Smooth muscle cell (in vitro differentiated cells): ENCODE results near the gene RPRML. TPM values are rescaled to one million over a fixed set of nuclear protein-coding genes. Genes with fewer than 3 reads are reported as not detected.
"Not testable (repeated sequence)": the region's sequence is repeated elsewhere in the genome, so short reads cannot be mapped to it uniquely, and the experiment has no call there.

Experiments
- DNase-seq: peaks from one replicate; lab custom pipeline; 2025; ENCODE audit not compliant: unreplicated experiment; lab: John Stamatoyannopoulos, UW
- H2AFZ ChIP-seq: fragments of 200-600 bp; sonication (generic); 2 replicates; pipeline ENCODE4 v1.6.0; 2016; ENCODE audit warnings: antibody characterized with exemption, low read depth, mild to moderate bottlenecking
- H3F3A ChIP-seq: fragments of 200-600 bp; sonication (generic); 2 replicates; pipeline ENCODE4 v1.6.0; 2017; ENCODE audit warnings: antibody characterized with exemption, low read depth
- H3K27ac ChIP-seq: fragments of 200-600 bp; sonication (generic); 2 replicates; pipeline ENCODE4 v1.5.1; 2016; ENCODE audit warnings: low read depth, mild to moderate bottlenecking
- H3K27me3 ChIP-seq: fragments of 200-600 bp; sonication (generic); 2 replicates; pipeline ENCODE4 v1.6.1; 2016; ENCODE audit warnings: low read depth, mild to moderate bottlenecking
- H3K36me3 ChIP-seq: fragments of 200-600 bp; sonication (generic); 2 replicates; pipeline ENCODE4 v1.5.1; 2016; ENCODE audit warnings: low read depth
- H3K4me1 ChIP-seq: fragments of 200-600 bp; sonication (generic); 2 replicates; pipeline ENCODE4 v1.5.1; 2016; ENCODE audit warnings: low read depth
- H3K4me2 ChIP-seq: fragments of 200-600 bp; sonication (generic); 2 replicates; pipeline ENCODE4 v1.6.0; 2016; ENCODE audit warnings: mild to moderate bottlenecking
- H3K4me3 ChIP-seq: fragments of 200-600 bp; sonication (generic); 2 replicates; pipeline ENCODE4 v1.5.1; 2016; ENCODE audit warnings: mild to moderate bottlenecking
- H3K79me2 ChIP-seq: fragments of 200-600 bp; sonication (generic); 2 replicates; pipeline ENCODE4 v1.6.0; 2016; ENCODE audit warnings: low read depth, mild to moderate bottlenecking
- H3K9ac ChIP-seq: fragments of 200-600 bp; sonication (generic); 2 replicates; pipeline ENCODE4 v1.6.0; 2016; ENCODE audit warnings: low read depth
- H3K9me3 ChIP-seq: fragments of 200-600 bp; sonication (generic); replicated peaks from 2 replicates; pipeline ENCODE4 v1.5.1; 2016; ENCODE audit warnings: low read depth
- H4K20me1 ChIP-seq: fragments of 200-600 bp; sonication (generic); 2 replicates; pipeline ENCODE4 v1.6.0; 2016; ENCODE audit warnings: low read depth
- CTCF ChIP-seq: fragments of 200-600 bp; sonication (generic); IDR thresholded peaks from 2 replicates; pipeline ENCODE4 v1.5.1; 2017; ENCODE audit warnings: borderline replicate concordance, mild to moderate bottlenecking, antibody characterized with exemption; ENCODE audit not compliant: insufficient read depth, poor library complexity, severe bottlenecking
- WGBS: methylation state at CpG from one replicate; pipeline ENCODE4 v1.1.7; 2016; ENCODE audit warnings: low lambda C conversion rate; 5-methylcytosine and 5-hydroxymethylcytosine counted together
- polyA plus RNA-seq: library from polyadenylated mRNA; unstranded; fragments of >200 nt; fragmentation: Nextera tagmentation; extraction: Ambion mirVana; gene quantifications from 2 replicates; pipeline ENCODE4 v1.2.1, GENCODE V29; 2016
- total RNA-seq: library from RNA; depleted of rRNA; stranded (reverse); fragments of >200 nt; gene quantifications from 2 replicates; pipeline ENCODE4 v1.2.3, GENCODE V29; 2014

Gene RPRML
- total RNA-seq = not detected in 2 replicates
- polyA plus RNA-seq = 1.3 TPM in 1 of 2 replicates, not detected in the other

- H3K36me3 ChIP-seq = no peaks in the 10 kb centered on the region
- no peak within 1 kb of the TSS for H3K27ac ChIP-seq
- peak within 1 kb of the TSS; percentile 54 for H3K4me3 ChIP-seq
- no peaks in the 10 kb centered on the region for H3K9me3 ChIP-seq
- H3F3A ChIP-seq = no peaks in the 10 kb centered on the region
- TF ChIP-seq CTCF = no peak
- H3K27me3 ChIP-seq = peaks cover 71% of the 10 kb centered on the region
- H3K79me2 ChIP-seq = no peaks in the 10 kb centered on the region
- 3% methylated on average over 36 of the region's 57 CpGs for WGBS
- no peak within 1 kb of the TSS for H2AFZ ChIP-seq
- peaks cover 15% of the 10 kb centered on the region for H4K20me1 ChIP-seq
- H3K4me1 ChIP-seq = peaks cover 18% of the 10 kb centered on the region
- DNase-seq = no peak
- H3K9ac ChIP-seq = no peak within 1 kb of the TSS
- H3K4me2 ChIP-seq = peak within 1 kb of the TSS; percentile 98
Observed at GRCh38 chr17:46979147-46979863, at the start of gene RPRML. TSS of gene RPRML (minus strand) at chr17:46979253. CDS start at chr17:46979007, 246 bp downstream.

DNA sequence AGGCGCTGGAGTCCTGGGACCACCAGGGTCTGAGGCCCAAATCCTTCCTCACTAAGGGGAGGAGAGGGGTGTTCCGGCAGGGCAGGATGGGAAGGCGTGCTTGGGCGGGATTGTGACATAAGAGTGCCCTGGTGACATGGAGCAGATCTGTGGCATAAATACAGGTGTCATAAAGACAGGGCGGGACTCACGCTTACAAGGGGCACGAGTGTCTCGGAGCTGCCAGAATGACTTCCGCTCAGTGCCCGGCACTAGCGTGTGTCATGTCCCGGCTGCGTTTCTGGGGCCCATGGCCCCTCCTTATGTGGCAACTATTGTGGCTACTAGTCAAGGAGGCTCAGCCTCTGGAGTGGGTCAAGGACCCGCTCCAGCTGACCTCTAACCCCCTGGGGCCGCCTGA lies 37.9 kb upstream of the RPRML start:
- not testable (repeated sequence) for H3K4me2 ChIP-seq, H3K4me1 ChIP-seq, DNase-seq, H3K9me3 ChIP-seq, H4K20me1 ChIP-seq, H3K9ac ChIP-seq, H3K4me3 ChIP-seq, H3K79me2 ChIP-seq, H3K27ac ChIP-seq, H3F3A ChIP-seq, H3K27me3 ChIP-seq, H3K36me3 ChIP-seq, H2AFZ ChIP-seq
- WGBS = 98% methylated on average over 7 of the region's 15 CpGs

DNA sequence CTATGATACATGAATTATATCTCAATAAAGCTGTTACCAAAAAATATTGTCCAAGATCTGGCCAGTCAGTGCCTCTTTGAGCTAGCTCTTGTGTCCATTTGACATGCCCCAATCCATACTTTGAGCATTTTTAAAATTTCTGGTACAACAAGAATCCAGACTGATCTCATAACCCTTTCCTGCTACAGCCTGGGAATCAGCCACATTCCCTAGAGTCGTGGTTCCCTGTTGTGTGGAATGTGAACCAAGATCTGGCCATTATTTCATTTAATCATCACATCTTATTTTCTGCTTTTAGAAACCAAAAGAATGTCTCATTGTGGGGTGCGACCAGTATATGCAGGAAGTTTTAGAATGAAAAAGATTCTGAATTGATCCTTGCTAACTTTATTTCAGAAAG lies 34.3 kb upstream of the RPRML start:
- H2AFZ ChIP-seq = no peak overlapping the region
- H3K27me3 ChIP-seq = no peaks in the 10 kb centered on the region
- TF ChIP-seq CTCF = no peak
- H3K4me3 ChIP-seq = no peak overlapping the region
- DNase-seq = no peak
- no peaks in the 10 kb centered on the region for H3F3A ChIP-seq
- no peak overlapping the region for H3K27ac ChIP-seq
- no peak overlapping the region for H3K9ac ChIP-seq
- no peaks in the 10 kb centered on the region for H4K20me1 ChIP-seq
- no peaks in the 10 kb centered on the region for H3K9me3 ChIP-seq
- no peaks in the 10 kb centered on the region for H3K79me2 ChIP-seq
- 76% methylated on average over 2 of the region's 2 CpGs for WGBS
- no peak overlapping the region for H3K4me2 ChIP-seq
- no peaks in the 10 kb centered on the region for H3K36me3 ChIP-seq
- no peaks in the 10 kb centered on the region for H3K4me1 ChIP-seq

DNA sequence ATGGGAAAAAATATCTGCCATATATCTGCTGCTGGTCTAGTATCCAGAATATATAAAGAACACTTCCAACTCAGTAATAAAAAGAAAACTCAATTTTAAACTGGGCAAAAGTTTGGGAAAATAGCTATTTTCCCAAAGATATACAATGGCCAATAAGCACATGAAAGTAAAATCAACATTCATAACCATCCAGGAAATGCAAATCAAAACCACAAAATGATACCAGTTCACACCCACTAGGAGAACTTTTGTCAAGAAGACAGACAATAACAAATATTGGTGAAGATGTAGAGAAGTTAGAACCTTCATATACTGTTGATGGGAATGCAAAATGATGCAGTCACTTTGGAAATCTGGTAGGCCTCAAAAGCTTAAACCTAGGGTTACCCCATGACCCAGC lies 33.4 kb upstream of the RPRML start:
- DNase-seq = no peak
- H3K4me2 ChIP-seq = no peak overlapping the region

More for the DNA sequence above, 33.4 kb upstream of the RPRML start:
- H3K9me3 ChIP-seq = no peaks in the 10 kb centered on the region
- no peaks in the 10 kb centered on the region for H4K20me1 ChIP-seq
- no peak overlapping the region for H3K27ac ChIP-seq
- H3K9ac ChIP-seq = no peak overlapping the region
- no peak for TF ChIP-seq CTCF
- no peak overlapping the region for H3K4me3 ChIP-seq
- no peaks in the 10 kb centered on the region for H3K4me1 ChIP-seq
- no peaks in the 10 kb centered on the region for H3K27me3 ChIP-seq
- H3K79me2 ChIP-seq = no peaks in the 10 kb centered on the region
- no peak overlapping the region for H2AFZ ChIP-seq
- H3F3A ChIP-seq = no peaks in the 10 kb centered on the region
- H3K36me3 ChIP-seq = no peaks in the 10 kb centered on the region
